Measurements from ENCODE around the gene AATK.

Gene AATK

GRCh38 chr17:81128338-81128737 lies 37.7 kb downstream of the AATK start:
- Histone ChIP-seq H3K36me3 (ENCODE audit: insufficient read depth, low read length) (no peaks in the 10 kb centered on the region), H3K9me3 (replicated peaks; ENCODE audit: low read length) (no peaks in the 10 kb centered on the region), H3K27me3 (ENCODE audit: control insufficient read depth, insufficient read depth, low read length) (no peaks in the 10 kb centered on the region), H3K4me2 (ENCODE audit: low read length) (no peak overlapping the region), H3K4me1 (ENCODE audit: control insufficient read depth, insufficient read depth, low read length) (peaks cover 11% of the 10 kb centered on the region), H3K4me3 (ENCODE audit: low read length) (no peak overlapping the region), H3K9ac (ENCODE audit: low read depth, low read length) (no peak overlapping the region)

DNA sequence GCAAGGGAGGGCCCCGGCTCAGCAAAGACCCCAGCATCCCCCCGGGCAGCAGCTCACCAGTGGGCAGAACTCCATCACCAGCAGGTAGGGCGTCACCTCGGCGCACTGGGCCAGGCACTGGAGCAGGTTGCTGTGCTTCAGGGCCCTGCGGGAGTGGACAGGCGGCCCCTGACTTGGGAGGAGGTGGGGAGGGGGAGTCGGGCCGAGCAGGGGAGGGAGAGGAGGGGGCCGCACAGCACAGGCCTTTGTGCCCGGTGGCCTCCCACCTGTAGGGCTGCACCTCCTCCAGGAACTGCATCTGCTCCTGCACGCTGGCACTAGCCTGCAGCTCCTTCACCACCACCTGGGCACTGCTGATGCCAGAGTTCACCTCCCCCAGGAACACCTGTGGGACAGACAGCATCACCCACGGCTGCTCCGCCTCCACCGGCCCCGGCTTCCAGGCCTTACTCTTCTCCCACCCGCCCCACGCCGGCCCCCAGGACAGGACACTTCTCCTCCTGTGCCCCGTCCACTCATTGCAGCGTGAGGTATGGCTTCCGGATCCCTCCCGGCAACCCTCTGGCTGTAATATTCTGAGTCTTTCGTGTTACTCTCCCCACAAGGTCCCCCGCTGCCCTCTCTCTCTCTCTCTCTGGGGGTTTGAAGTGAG lies 38.4 kb downstream of the AATK start:
- no peak overlapping the region for H3K4me3 ChIP-seq (ENCODE audit: low read length)
- no peak overlapping the region for H3K9ac ChIP-seq (ENCODE audit: low read depth, low read length)

DNA sequence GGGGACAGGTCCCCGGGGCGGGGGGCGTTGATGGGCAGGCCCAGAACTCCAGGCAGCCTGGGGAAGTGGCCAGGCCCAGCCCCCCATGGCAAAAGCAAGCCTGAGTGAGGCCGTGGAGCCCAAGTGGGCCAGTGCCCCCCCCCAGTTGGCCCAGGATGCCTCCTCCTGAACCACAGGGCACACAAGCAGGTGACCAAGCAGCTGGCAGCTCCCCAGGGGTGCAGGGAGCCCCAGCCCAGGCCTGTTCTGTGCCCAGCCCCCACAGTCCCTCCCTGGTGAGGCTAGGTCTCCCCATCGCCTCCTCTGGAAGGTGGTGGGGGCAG lies 38.9 kb downstream of the AATK start:
- peaks cover 11% of the 10 kb centered on the region for H3K4me1 ChIP-seq (ENCODE audit: control insufficient read depth, insufficient read depth, low read length)
- no peak overlapping the region for H3K4me2 ChIP-seq (ENCODE audit: low read length)
- H3K9ac ChIP-seq (ENCODE audit: low read depth, low read length): no peak overlapping the region
- H3K27me3 ChIP-seq (ENCODE audit: control insufficient read depth, insufficient read depth, low read length): no peaks in the 10 kb centered on the region
- H3K9me3 ChIP-seq (replicated peaks; ENCODE audit: low read length): no peaks in the 10 kb centered on the region
- H3K4me3 ChIP-seq (ENCODE audit: low read length): no peak overlapping the region
- no peaks in the 10 kb centered on the region for H3K36me3 ChIP-seq (ENCODE audit: insufficient read depth, low read length)

More for the DNA sequence above, 38.4 kb downstream of the AATK start:
- no peaks in the 10 kb centered on the region for H3K9me3 ChIP-seq (replicated peaks; ENCODE audit: low read length)
- H3K27me3 ChIP-seq (ENCODE audit: control insufficient read depth, insufficient read depth, low read length): no peaks in the 10 kb centered on the region
- H3K4me2 ChIP-seq (ENCODE audit: low read length): no peak overlapping the region
- no peaks in the 10 kb centered on the region for H3K36me3 ChIP-seq (ENCODE audit: insufficient read depth, low read length)
- H3K4me1 ChIP-seq (ENCODE audit: control insufficient read depth, insufficient read depth, low read length): peaks cover 11% of the 10 kb centered on the region

DNA sequence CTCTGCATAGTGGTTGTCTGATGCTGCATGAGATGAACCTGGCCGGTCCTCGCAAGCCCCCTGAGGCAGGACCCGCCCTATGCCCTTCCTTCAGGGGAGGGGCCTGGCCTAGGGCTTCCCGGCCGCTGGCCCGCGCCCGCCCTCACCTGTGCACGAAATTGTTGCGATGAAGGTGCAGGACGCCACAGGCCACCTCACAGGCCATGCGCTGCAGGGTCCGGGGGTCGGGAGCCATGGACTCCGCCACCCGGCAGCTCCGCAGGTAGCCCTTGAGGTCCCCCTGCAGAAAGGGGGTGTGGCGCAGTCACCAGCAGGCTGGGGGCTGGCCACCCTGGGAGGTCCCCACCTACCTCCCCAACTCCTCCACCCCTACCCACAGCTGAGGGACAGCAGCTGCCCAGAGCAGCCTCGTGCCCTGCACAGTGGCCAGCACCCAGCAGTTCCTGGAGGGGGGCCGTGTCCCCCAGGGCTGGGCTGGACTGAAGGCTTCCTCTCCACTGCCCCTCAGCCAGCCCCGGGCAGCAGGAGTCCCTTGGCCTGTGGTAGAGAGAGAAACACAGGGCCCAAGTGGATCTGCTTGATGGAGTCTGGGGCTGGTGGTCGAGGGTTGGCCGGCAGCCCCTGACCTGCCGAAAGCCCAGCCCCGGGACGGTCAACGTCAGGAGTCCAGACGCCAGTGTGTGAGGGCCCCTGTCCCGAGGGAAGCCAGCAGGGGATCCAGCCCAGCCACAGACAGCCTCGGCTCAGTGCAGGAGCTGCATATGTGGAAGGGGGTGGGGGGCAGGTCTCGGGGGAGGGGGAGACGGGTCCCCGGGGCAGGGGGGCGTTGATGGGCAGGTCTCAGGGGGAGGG lies 39.5 kb downstream of the AATK start:
- H3K4me1 ChIP-seq (ENCODE audit: control insufficient read depth, insufficient read depth, low read length): peaks cover 11% of the 10 kb centered on the region
- H3K27me3 ChIP-seq (ENCODE audit: control insufficient read depth, insufficient read depth, low read length): no peaks in the 10 kb centered on the region
- H3K9me3 ChIP-seq (replicated peaks; ENCODE audit: low read length): no peaks in the 10 kb centered on the region
- peak overlapping the region; percentile 28 for H3K4me2 ChIP-seq (ENCODE audit: low read length)
- peak overlapping the region; percentile 15 for H3K4me3 ChIP-seq (ENCODE audit: low read length)
- H3K36me3 ChIP-seq (ENCODE audit: insufficient read depth, low read length): no peaks in the 10 kb centered on the region
- H3K9ac ChIP-seq (ENCODE audit: low read depth, low read length): no peak overlapping the region

GRCh38 chr17:81125573-81126081 lies 40.4 kb downstream of the AATK start:
- Histone ChIP-seq H3K4me1 (ENCODE audit: control insufficient read depth, insufficient read depth, low read length) (peaks cover 11% of the 10 kb centered on the region), H3K4me3 (ENCODE audit: low read length) (peak overlapping the region; percentile 15), H3K36me3 (ENCODE audit: insufficient read depth, low read length) (no peaks in the 10 kb centered on the region), H3K9me3 (replicated peaks; ENCODE audit: low read length) (no peaks in the 10 kb centered on the region), H3K4me2 (ENCODE audit: low read length) (peak overlapping the region; percentile 28), H3K9ac (ENCODE audit: low read depth, low read length) (no peak overlapping the region), H3K27me3 (ENCODE audit: control insufficient read depth, insufficient read depth, low read length) (no peaks in the 10 kb centered on the region)

- Histone ChIP-seq H3K4me3 (ENCODE audit: low read length) (no peak overlapping the region), H3K4me2 (ENCODE audit: low read length) (no peak overlapping the region), H3K36me3 (ENCODE audit: insufficient read depth, low read length) (no peaks in the 10 kb centered on the region), H3K27me3 (ENCODE audit: control insufficient read depth, insufficient read depth, low read length) (no peaks in the 10 kb centered on the region), H3K4me1 (ENCODE audit: control insufficient read depth, insufficient read depth, low read length) (peaks cover 11% of the 10 kb centered on the region), H3K9me3 (replicated peaks; ENCODE audit: low read length) (no peaks in the 10 kb centered on the region), H3K9ac (ENCODE audit: low read depth, low read length) (no peak overlapping the region)
Observed at GRCh38 chr17:81124377-81124776, 41.6 kb downstream of the AATK start.

- Histone ChIP-seq H3K4me2 (ENCODE audit: low read length) (no peak overlapping the region), H3K4me1 (ENCODE audit: control insufficient read depth, insufficient read depth, low read length) (peaks cover 11% of the 10 kb centered on the region), H3K9me3 (replicated peaks; ENCODE audit: low read length) (no peaks in the 10 kb centered on the region), H3K36me3 (ENCODE audit: insufficient read depth, low read length) (no peaks in the 10 kb centered on the region), H3K9ac (ENCODE audit: low read depth, low read length) (no peak overlapping the region), H3K4me3 (ENCODE audit: low read length) (no peak overlapping the region), H3K27me3 (ENCODE audit: control insufficient read depth, insufficient read depth, low read length) (no peaks in the 10 kb centered on the region)
Observed at GRCh38 chr17:81123052-81124048, 42.7 kb downstream of the AATK start.

DNA sequence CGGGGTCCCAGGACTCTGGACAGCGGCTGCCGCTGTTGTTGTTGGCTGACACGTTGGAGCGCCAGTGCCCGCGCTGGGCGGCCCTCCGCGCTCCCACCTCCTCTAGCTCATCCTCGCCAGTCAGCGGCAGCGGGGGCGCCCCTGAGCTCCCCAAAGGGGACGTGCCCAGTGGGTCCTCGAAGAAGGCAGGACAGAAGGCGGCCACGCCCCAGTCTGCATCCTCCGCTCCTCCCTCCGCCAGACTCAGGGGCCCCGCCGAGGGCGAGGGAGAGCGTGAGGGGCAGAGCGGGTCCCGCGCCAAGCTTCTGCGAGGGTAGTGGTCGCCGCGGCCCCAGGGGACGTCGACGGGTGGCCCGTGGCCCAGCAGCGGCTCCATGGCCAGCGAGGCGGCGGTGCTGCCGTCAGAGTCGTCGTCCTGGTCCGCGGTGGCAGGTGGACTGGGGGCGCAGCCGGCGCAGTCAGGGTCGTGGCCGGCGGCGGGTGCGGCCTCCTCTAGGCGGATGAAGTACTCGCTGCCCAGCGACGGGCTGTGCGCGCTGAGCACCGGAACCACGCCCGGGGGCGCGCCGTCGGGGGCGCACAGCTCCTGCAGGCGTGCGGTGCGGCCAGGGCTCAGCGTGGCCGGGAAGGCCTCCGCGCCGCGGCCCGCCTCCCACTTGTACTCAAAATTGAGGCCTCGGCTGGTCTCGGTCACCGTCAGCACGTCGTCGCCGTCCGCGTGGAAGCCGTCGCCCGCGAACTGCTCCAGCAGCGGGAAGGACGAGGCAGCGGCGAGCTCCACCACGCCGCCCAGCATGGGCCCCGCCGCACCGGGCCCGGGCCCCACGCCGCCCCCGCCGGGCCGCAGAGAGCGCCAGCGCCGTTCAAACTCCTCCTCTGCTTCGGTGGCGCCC lies 43.9 kb downstream of the AATK start:
- no peaks in the 10 kb centered on the region for H3K27me3 ChIP-seq (ENCODE audit: control insufficient read depth, insufficient read depth, low read length)
- no peak overlapping the region for H3K4me3 ChIP-seq (ENCODE audit: low read length)

DNA sequence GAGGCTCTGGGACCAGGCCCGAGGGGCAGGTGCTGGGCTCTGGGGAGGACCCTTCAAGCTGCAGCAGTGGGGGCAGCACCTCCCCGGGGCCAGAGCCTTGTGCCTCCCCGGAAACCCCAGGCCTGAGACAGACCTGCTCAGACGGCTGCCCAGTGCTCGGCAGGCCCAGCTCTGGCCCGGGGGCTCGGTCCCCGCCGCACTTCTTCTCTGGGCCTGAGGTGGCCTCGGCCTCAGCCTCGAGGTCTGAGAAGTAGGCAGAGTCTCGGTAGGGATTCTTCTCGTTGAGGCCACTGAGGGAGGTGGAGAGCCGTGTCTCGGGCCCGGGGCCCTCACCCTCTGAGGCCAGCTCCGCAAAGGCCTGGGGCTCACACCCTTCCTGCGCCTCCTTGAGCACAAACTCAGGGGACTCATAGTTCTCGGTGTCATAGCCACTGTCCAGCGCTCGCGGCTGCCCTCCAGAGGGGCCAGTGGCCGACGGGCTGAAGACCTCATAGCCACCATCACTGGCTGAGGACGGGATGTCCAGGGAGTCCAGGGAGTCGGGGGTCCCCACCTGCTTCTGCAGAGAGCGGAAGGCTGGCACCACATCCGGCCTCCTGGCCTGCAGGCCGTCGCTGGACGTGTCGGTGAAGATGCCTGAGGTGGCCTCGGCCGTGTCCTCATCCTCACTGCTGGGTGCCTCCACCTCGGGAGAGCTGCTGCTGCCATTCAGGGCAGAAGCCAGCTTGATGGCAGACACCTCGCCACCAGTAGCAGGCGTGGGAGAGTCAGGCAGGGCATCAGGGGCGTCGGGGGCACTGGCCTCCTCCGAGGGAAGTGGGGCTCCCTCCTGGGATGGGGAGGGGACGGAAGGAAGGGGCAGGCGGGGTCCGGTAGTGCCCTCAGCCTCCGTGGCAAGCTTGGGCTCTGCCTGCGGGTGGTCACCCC lies 45.1 kb downstream of the AATK start:
- Histone ChIP-seq H3K4me2 (ENCODE audit: low read length) (no peak overlapping the region), H3K9me3 (replicated peaks; ENCODE audit: low read length) (no peaks in the 10 kb centered on the region), H3K4me3 (ENCODE audit: low read length) (no peak overlapping the region), H3K36me3 (ENCODE audit: insufficient read depth, low read length) (no peaks in the 10 kb centered on the region), H3K27me3 (ENCODE audit: control insufficient read depth, insufficient read depth, low read length) (no peaks in the 10 kb centered on the region), H3K9ac (ENCODE audit: low read depth, low read length) (no peak overlapping the region), H3K4me1 (ENCODE audit: control insufficient read depth, insufficient read depth, low read length) (peaks cover 7% of the 10 kb centered on the region)

More for the DNA sequence above, 43.9 kb downstream of the AATK start:
- Histone ChIP-seq H3K9ac (ENCODE audit: low read depth, low read length) (no peak overlapping the region), H3K9me3 (replicated peaks; ENCODE audit: low read length) (no peaks in the 10 kb centered on the region), H3K4me1 (ENCODE audit: control insufficient read depth, insufficient read depth, low read length) (peaks cover 11% of the 10 kb centered on the region), H3K36me3 (ENCODE audit: insufficient read depth, low read length) (no peaks in the 10 kb centered on the region), H3K4me2 (ENCODE audit: low read length) (no peak overlapping the region)

GRCh38 chr17:81120149-81120484 lies 45.9 kb downstream of the AATK start:
- no peaks in the 10 kb centered on the region for H3K36me3 ChIP-seq (ENCODE audit: insufficient read depth, low read length)
- no peak overlapping the region for H3K4me2 ChIP-seq (ENCODE audit: low read length)
- H3K4me3 ChIP-seq (ENCODE audit: low read length): no peak overlapping the region

More at GRCh38 chr17:81120149-81120484, 45.9 kb downstream of the AATK start:
- Histone ChIP-seq H3K27me3 (ENCODE audit: control insufficient read depth, insufficient read depth, low read length) (no peaks in the 10 kb centered on the region), H3K9ac (ENCODE audit: low read depth, low read length) (no peak overlapping the region), H3K9me3 (replicated peaks; ENCODE audit: low read length) (no peaks in the 10 kb centered on the region), H3K4me1 (ENCODE audit: control insufficient read depth, insufficient read depth, low read length) (no peaks in the 10 kb centered on the region)
